Measurements from ENCODE around the gene HDLBP. TPM values are rescaled to one million over a fixed set of nuclear protein-coding genes. Genes with fewer than 3 reads are reported as not detected.

HDLBP gene
- total RNA-seq, 2 experiments from 2014 or later, result 259 to 266 TPM

GRCh38 chr2:241244368-241244767 lies 71.1 kb downstream of the HDLBP start:
- ATAC-seq (no peak), DNase-seq (no peak)
- Mint-ChIP-seq H3K27ac (no peak overlapping the region), H3K9me3 (no peaks in the 10 kb centered on the region), H3K27me3 (no peaks in the 10 kb centered on the region), H3K4me3 (no peak overlapping the region), H3K4me1 (ENCODE audit: low read depth) (no peaks in the 10 kb centered on the region), H3K36me3 (ENCODE audit: low read depth) (peaks cover 79% of the 10 kb centered on the region)
- CTCF ChIA-PET, result no interaction called here
- intact Hi-C loops (cut with micrococcal nuclease), result no loop called here
- POLR2A ChIA-PET, result interaction anchor here (0.6 kb wide), 1 partner anchor 72 kb away, joined by 3 read pairs; the partner anchor contains the start of gene SEPTIN2
- TF ChIP-seq, protein P1, sequence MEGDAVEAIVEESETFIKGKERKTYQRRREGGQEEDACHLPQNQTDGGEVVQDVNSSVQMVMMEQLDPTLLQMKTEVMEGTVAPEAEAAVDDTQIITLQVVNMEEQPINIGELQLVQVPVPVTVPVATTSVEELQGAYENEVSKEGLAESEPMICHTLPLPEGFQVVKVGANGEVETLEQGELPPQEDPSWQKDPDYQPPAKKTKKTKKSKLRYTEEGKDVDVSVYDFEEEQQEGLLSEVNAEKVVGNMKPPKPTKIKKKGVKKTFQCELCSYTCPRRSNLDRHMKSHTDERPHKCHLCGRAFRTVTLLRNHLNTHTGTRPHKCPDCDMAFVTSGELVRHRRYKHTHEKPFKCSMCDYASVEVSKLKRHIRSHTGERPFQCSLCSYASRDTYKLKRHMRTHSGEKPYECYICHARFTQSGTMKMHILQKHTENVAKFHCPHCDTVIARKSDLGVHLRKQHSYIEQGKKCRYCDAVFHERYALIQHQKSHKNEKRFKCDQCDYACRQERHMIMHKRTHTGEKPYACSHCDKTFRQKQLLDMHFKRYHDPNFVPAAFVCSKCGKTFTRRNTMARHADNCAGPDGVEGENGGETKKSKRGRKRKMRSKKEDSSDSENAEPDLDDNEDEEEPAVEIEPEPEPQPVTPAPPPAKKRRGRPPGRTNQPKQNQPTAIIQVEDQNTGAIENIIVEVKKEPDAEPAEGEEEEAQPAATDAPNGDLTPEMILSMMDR (IDR thresholded peaks at IDR 0.05), result no peak

GRCh38 chr2:241242306-241242705 lies 73.2 kb downstream of the HDLBP start:
- ChIA-PET POLR2A (no interaction called here), CTCF (no interaction called here)
- ATAC-seq (no peak), DNase-seq (no peak)
- no peak overlapping the region for H3K27ac Mint-ChIP-seq
- H3K36me3 Mint-ChIP-seq (ENCODE audit: low read depth), result peaks cover 78% of the 10 kb centered on the region
- TF ChIP-seq, protein P1 (IDR thresholded peaks at IDR 0.05), result no peak
- no peaks in the 10 kb centered on the region for H3K4me1 Mint-ChIP-seq (ENCODE audit: low read depth)
- H3K27me3 Mint-ChIP-seq, result no peaks in the 10 kb centered on the region
- no peak overlapping the region for H3K4me3 Mint-ChIP-seq
- intact Hi-C loops (cut with micrococcal nuclease), result no loop called here
- no peaks in the 10 kb centered on the region for H3K9me3 Mint-ChIP-seq

GRCh38 chr2:241241669-241242068 lies 73.8 kb downstream of the HDLBP start:
- Mint-ChIP-seq H3K4me1 (ENCODE audit: low read depth) (no peaks in the 10 kb centered on the region), H3K4me3 (no peak overlapping the region), H3K27ac (no peak overlapping the region), H3K27me3 (no peaks in the 10 kb centered on the region), H3K9me3 (no peaks in the 10 kb centered on the region), H3K36me3 (ENCODE audit: low read depth) (peaks cover 76% of the 10 kb centered on the region)
- ChIA-PET CTCF (no interaction called here), POLR2A (interaction anchor here (0.9 kb wide), 1 partner anchor 23 kb away, joined by 3 read pairs; no protein-coding TSS in a partner anchor)
- TF ChIP-seq, protein P1 (IDR thresholded peaks at IDR 0.05), result no peak
- intact Hi-C loops (cut with micrococcal nuclease), result no loop called here
- ATAC-seq (no peak), DNase-seq (no peak)

DNA sequence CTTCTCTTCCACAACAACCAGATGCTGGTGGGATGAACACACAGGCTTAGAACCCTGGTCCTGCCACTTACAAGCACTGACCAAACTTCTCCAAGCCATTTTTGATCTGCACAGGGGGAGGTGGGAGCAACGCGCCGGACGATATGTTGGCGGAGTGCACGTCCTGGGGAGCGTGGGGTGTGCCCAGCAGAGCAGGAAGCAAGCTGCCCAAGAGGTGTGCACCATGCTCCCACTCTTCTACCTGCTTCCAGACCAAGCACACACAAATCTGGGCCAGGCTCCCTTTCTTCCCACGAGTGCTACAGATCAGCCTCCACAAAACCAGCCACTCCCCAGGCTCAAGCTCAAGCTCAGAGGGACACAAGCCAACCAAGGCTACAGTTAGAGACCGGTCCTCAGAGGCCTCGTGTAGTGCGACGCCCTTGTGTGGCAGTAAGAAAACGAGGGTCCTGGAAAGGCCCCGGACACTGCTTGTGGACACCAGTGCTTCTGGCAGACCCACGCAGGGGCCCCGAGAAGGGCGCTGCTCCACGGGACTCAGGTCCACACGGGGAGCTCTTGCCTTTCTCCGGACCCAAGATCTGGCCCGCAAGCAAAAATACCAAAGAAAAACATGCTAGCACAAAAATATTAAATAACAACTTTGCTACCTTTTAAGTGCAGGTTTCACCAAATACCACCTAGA lies 75.0 kb downstream of the HDLBP start:
- no peaks in the 10 kb centered on the region for H3K9me3 Mint-ChIP-seq

More for the DNA sequence above, 75.0 kb downstream of the HDLBP start:
- H3K36me3 Mint-ChIP-seq (ENCODE audit: low read depth), result peaks cover 78% of the 10 kb centered on the region
- TF ChIP-seq, protein P1 (IDR thresholded peaks at IDR 0.05), result no peak
- intact Hi-C loops (cut with micrococcal nuclease), result no loop called here
- ChIA-PET CTCF (no interaction called here), POLR2A (no interaction called here)
- no peak overlapping the region for H3K4me3 Mint-ChIP-seq
- H3K27ac Mint-ChIP-seq, result no peak overlapping the region
- H3K4me1 Mint-ChIP-seq (ENCODE audit: low read depth), result no peaks in the 10 kb centered on the region
- H3K27me3 Mint-ChIP-seq, result no peaks in the 10 kb centered on the region
- DNase-seq (no peak), ATAC-seq (no peak)

All from activated CD8-positive, alpha-beta T cell treated with anti-CD3 and anti-CD28 coated beads for 36 hours (primary cell).